ENCODE results near the gene HIGD2A. TPM values are rescaled to one million over a fixed set of nuclear protein-coding genes. Genes with fewer than 3 reads are reported as not detected.

HIGD2A gene
- total and polyA plus RNA-seq, 2 of the 13 experiments (the other 11 are each of a cell fraction or from before 2014, with no cell fraction given), result 89.2 to 146 TPM

- H3K4me1 ChIP-seq (ENCODE audit: insufficient read depth, low read length), result peaks cover 25% of the 10 kb centered on the region
- no peak for DNase-seq (ENCODE audit: low spot score)
- no TSS peak for BruUV-seq (replicated peaks)
- in situ Hi-C loops (cut with HindIII; ENCODE audit: extremely low pct_ligation_motif_present, low pct_unique_long_range_greater_than_20kb) (no loop called here), intact Hi-C loops (cut with micrococcal nuclease; ENCODE audit: unreplicated experiment) (no loop called here)
- H4K20me1 ChIP-seq (ENCODE audit: insufficient read depth, low read length), result no peaks in the 10 kb centered on the region
- H2AFZ ChIP-seq (ENCODE audit: low read length), result no peak overlapping the region
- FAIRE-seq, result no peak
- H3K4me2 ChIP-seq (ENCODE audit: low read depth, low read length), result no peak overlapping the region
- no peak for ATAC-seq
- WGBS (ENCODE audit: low lambda C conversion rate), result 95% methylated on average over 22 of the region's 22 CpGs
- ChIA-PET CTCF (ENCODE audit: low intra/inter-chr PET ratio, low total read pairs) (no interaction called here), POLR2A (no interaction called here)
- no peaks in the 10 kb centered on the region for H3K27me3 ChIP-seq (ENCODE audit: control insufficient read depth in 1 of 2, insufficient read depth in 2 of 2, low read length in 2 of 2)
- TF ChIP-seq KDM6A (CRISPR knock-in tag; IDR thresholded peaks at IDR 0.05; ENCODE audit: low read depth), result no peak
- no peak for TF ChIP-seq U2AF1 (optimal IDR thresholded peaks at IDR 0.05; ENCODE audit: low read depth, low read length)
- TF ChIP-seq MED1 (CRISPR knock-in tag; IDR thresholded peaks at IDR 0.05), result no peak
- TF ChIP-seq ZFP1 (CRISPR knock-in tag; IDR thresholded peaks at IDR 0.05), result no peak
- no peak for TF ChIP-seq PHF21A (CRISPR knock-in tag; IDR thresholded peaks at IDR 0.05)
- TF ChIP-seq CCDC6 (CRISPR knock-in tag; IDR thresholded peaks at IDR 0.05), result no peak
- no peak for TF ChIP-seq ZNF530 (CRISPR knock-in tag; IDR thresholded peaks at IDR 0.05; ENCODE audit: low read depth)
- no peak for TF ChIP-seq KLF13 (CRISPR knock-in tag; IDR thresholded peaks at IDR 0.05)
- no peak for TF ChIP-seq SUZ12 (IDR thresholded peaks at IDR 0.05; ENCODE audit: low read depth, low read length)
- no peak for TF ChIP-seq ZNF431 (CRISPR knock-in tag; IDR thresholded peaks at IDR 0.05; ENCODE audit: borderline replicate concordance, low read depth)
- TF ChIP-seq DPF2 (CRISPR knock-in tag; IDR thresholded peaks at IDR 0.05; ENCODE audit: borderline replicate concordance, low read depth), result no peak
- no peak for TF ChIP-seq ZNF800 (CRISPR knock-in tag; IDR thresholded peaks at IDR 0.05)
- TF ChIP-seq MNT (IDR thresholded peaks at IDR 0.05), result no peak
- no peak for TF ChIP-seq FOXO1 (CRISPR knock-in tag; IDR thresholded peaks at IDR 0.05)
- no peak for TF ChIP-seq CERS6 (CRISPR knock-in tag; IDR thresholded peaks at IDR 0.05)
- no peak for TF ChIP-seq PRPF4 (IDR thresholded peaks at IDR 0.05; ENCODE audit: low read depth, low read length, poor library complexity, severe bottlenecking)
- TF ChIP-seq ZNF747 (CRISPR knock-in tag; IDR thresholded peaks at IDR 0.05; ENCODE audit: borderline replicate concordance), result no peak
- no peak for TF ChIP-seq RFX3 (CRISPR knock-in tag; IDR thresholded peaks at IDR 0.05)
- no peak overlapping the region for H3K4me3 ChIP-seq (replicated peaks in 1 of 3; ENCODE audit: insufficient read depth in 1 of 3, low read depth in 2 of 3, low read length in 3 of 3)
- no peak overlapping the region for H3K27ac ChIP-seq (ENCODE audit: extremely low read length, insufficient read depth, low read length)
- no peaks in the 10 kb centered on the region for H3K79me2 ChIP-seq (ENCODE audit: insufficient read depth, low read length)
- H3K36me3 ChIP-seq (replicated peaks in 1 of 2; ENCODE audit: control insufficient read depth in 1 of 2, insufficient read depth in 2 of 2, low read length in 2 of 2), result peaks cover 0 to 2% of the 10 kb centered on the region in 2 experiments; a peak in 2 of 5 replicates
- H3K9ac ChIP-seq (ENCODE audit: insufficient read depth, low read depth, low read length), result no peak overlapping the region
- H3K9me3 ChIP-seq (ENCODE audit: low read length), result no peaks in the 10 kb centered on the region
Observed at GRCh38 chr5:176401281-176402205, 13.0 kb downstream of the HIGD2A start.

Data from HepG2 (cell line).